Liver (tissue), 9 donors: ENCODE results near the gene UBXN7. TPM values are rescaled to one million over a fixed set of nuclear protein-coding genes. Genes with fewer than 3 reads are reported as not detected.
"Not testable (repeated sequence)": the region's sequence is repeated elsewhere in the genome, so short reads cannot be mapped to it uniquely, and the experiment has no call there.

ENCODE experiments used
- DNase-seq: peaks from one replicate; pipeline ENCODE4 v3.0.0-alpha.2; 2017; ENCODE audit warnings: low spot score
- H3K27ac ChIP-seq, 2 donors: one replicate each; pipeline ENCODE4 v1.7.0; 2013; ENCODE audit warnings: inconsistent platforms in 2 of 2, low read length in 2 of 2, control low read depth in 1 of 2, low read depth in 1 of 2, mild to moderate bottlenecking in 1 of 2
- H3K27me3 ChIP-seq, 4 donors: one replicate each; pipeline versions ENCODE4 v1.6.1 to v1.7.0; 2013; ENCODE audit warnings: low read length in 3 of 4, inconsistent platforms in 1 of 4, mild to moderate bottlenecking in 1 of 4, moderate library complexity in 1 of 4; ENCODE audit not compliant: control insufficient read depth in 4 of 4, insufficient read depth in 4 of 4
- H3K36me3 ChIP-seq, 4 donors: one replicate each; pipeline versions ENCODE4 v1.6.1 to v1.7.0; 2013; ENCODE audit warnings: low read length in 3 of 4, mild to moderate bottlenecking in 3 of 4, low read depth in 1 of 4, moderate library complexity in 1 of 4; ENCODE audit not compliant: control insufficient read depth in 4 of 4, insufficient read depth in 3 of 4
- H3K4me1 ChIP-seq, 4 donors: one replicate each; pipeline versions ENCODE4 v1.6.1 to v1.7.0; 2013; ENCODE audit warnings: low read length in 3 of 4, mild to moderate bottlenecking in 3 of 4, moderate library complexity in 1 of 4; ENCODE audit not compliant: control insufficient read depth in 4 of 4, insufficient read depth in 4 of 4
- H3K4me3 ChIP-seq, 3 donors: one replicate each; pipeline versions ENCODE4 v1.6.1 to v1.7.0; 2013; ENCODE audit warnings: low read length in 3 of 3, control low read depth in 1 of 3, low read depth in 1 of 3, mild to moderate bottlenecking in 1 of 3
- H3K9ac ChIP-seq, 2 donors: one replicate each; pipeline ENCODE4 v1.7.0; 2013; ENCODE audit warnings: low read length in 2 of 2, mild to moderate bottlenecking in 2 of 2, moderate library complexity in 2 of 2, control low read depth in 1 of 2, low read depth in 1 of 2
- H3K9me3 ChIP-seq, 4 donors: one replicate each; pipeline versions ENCODE4 v1.6.1 to v1.7.0; 2013; ENCODE audit warnings: low read length in 3 of 4; ENCODE audit not compliant: control insufficient read depth in 4 of 4
- ATF3 ChIP-seq: IDR thresholded peaks from 2 replicates; pipeline ENCODE4 v1.6.1; 2016; ENCODE audit warnings: antibody characterized with exemption
- CTCF ChIP-seq: fragments of 150-350 bp; IDR thresholded peaks from 2 replicates; pipeline ENCODE4 v1.5.1; 2017; ENCODE audit warnings: improper control_type of control experiment, low read depth, low read length; ENCODE audit not compliant: missing input control
- EGR1 ChIP-seq, 2 donors: IDR thresholded peaks; 2 replicates each; pipeline ENCODE4 v1.6.1; 2016 to 2018; ENCODE audit warnings: antibody characterized with exemption in 2 of 2, low read depth in 2 of 2
- FOXA1 ChIP-seq: IDR thresholded peaks from 2 replicates; pipeline ENCODE4 v1.6.1; 2016; ENCODE audit warnings: antibody characterized with exemption
- FOXA2 ChIP-seq: IDR thresholded peaks from 2 replicates; pipeline ENCODE4 v1.6.1; 2016; ENCODE audit warnings: antibody characterized with exemption
- GABPA ChIP-seq, 2 donors: IDR thresholded peaks in 1 of 2; conservative IDR thresholded peaks in 1 of 2; 2 replicates each; pipeline ENCODE4 v1.6.1; 2016; ENCODE audit warnings: antibody characterized with exemption in 2 of 2, mild to moderate bottlenecking in 1 of 2, moderate library complexity in 1 of 2
- HNF4A ChIP-seq, 2 donors: conservative IDR thresholded peaks; 2 replicates each; pipeline ENCODE4 v1.6.1; 2016; ENCODE audit warnings: antibody characterized with exemption in 2 of 2, mild to moderate bottlenecking in 2 of 2
- HNF4G ChIP-seq: IDR thresholded peaks from 2 replicates; pipeline ENCODE4 v1.6.1; 2016; ENCODE audit warnings: antibody characterized with exemption
- JUND ChIP-seq, 2 donors: IDR thresholded peaks; 2 replicates each; pipeline ENCODE4 v1.6.1; 2016; ENCODE audit warnings: antibody characterized with exemption in 2 of 2
- NR2F2 ChIP-seq: IDR thresholded peaks from 2 replicates; pipeline ENCODE4 v1.6.1; 2016; ENCODE audit warnings: antibody characterized with exemption
- RAD21 ChIP-seq, 2 donors: IDR thresholded peaks; 2 replicates each; pipeline ENCODE4 v1.6.1; 2016; ENCODE audit warnings: antibody characterized with exemption in 2 of 2, mild to moderate bottlenecking in 2 of 2
- SP1 ChIP-seq: IDR thresholded peaks from 2 replicates; pipeline ENCODE4 v1.6.1; 2018; ENCODE audit warnings: antibody characterized with exemption, mild to moderate bottlenecking
- TAF1 ChIP-seq: conservative IDR thresholded peaks from 2 replicates; pipeline ENCODE4 v1.6.1; 2016; ENCODE audit warnings: antibody characterized with exemption, mild to moderate bottlenecking
- YY1 ChIP-seq: IDR thresholded peaks from 2 replicates; pipeline ENCODE4 v1.6.1; 2016; ENCODE audit warnings: antibody characterized with exemption, mild to moderate bottlenecking
- ZBTB33 ChIP-seq: IDR thresholded peaks from 2 replicates; pipeline ENCODE4 v1.6.1; 2016; ENCODE audit warnings: antibody characterized with exemption
- WGBS: extraction: QIAGEN DNeasy Blood & Tissue Kit; methylation state at CpG from one replicate; pipeline ENCODE4 v1.1.7; 2013; 5-methylcytosine and 5-hydroxymethylcytosine counted together
- polyA plus RNA-seq, 2 donors: library from polyadenylated mRNA; stranded (reverse) in 1 of 2; unstranded in 1 of 2; fragments of 200-250 nt in 1 of 2; fragments of >200 nt in 1 of 2; fragmentation: Nextera tagmentation in 1 of 2; extraction: Ambion mirVana in 1 of 2; gene quantifications; one replicate each; pipeline versions ENCODE4 v1.2.1 to v1.2.3, GENCODE V29; 2013 to 2015
- total RNA-seq, 2 donors: library from RNA; depleted of rRNA; stranded (reverse); fragments of >200 nt; gene quantifications; one replicate each; pipeline ENCODE4 v1.2.3, GENCODE V29; 2014
- TF ChIP-seq, protein P1 (sequence below): IDR thresholded peaks from 2 replicates; pipeline ENCODE4 v1.6.1; 2016; ENCODE audit warnings: antibody characterized with exemption
- donor health status: healthy.
- donor health status: healthy.
- donor health status: healthy.
- donor health status: healthy.
- donor health status: healthy.

UBXN7 gene
- total and polyA plus RNA-seq, 4 donors = 2.9 to 15.5 (median 7.7) TPM

DNA sequence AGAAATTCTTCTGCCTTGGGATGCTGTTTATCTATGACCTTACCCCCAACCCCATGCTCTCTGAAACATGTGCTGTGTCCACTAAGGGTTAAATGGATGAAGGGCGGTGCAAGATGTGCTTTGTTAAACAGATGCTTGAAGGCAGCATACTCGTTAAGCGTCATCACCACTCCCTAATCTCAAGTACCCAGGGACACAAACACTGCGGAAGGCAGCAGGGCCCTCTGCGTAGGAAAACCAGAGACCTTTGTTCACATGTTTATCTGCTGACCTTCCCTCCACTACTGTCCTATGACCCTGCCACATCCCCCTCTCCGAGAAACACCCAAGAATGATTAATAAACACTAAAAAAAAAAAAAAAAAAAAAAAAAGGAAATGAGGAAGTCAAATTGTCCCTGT is 46.2 kb downstream of the UBXN7 start:
- TF ChIP-seq NR2F2 = peak; percentile 32
- not testable (repeated sequence) for H3K4me3 ChIP-seq, H3K27ac ChIP-seq, H3K27me3 ChIP-seq, H3K4me1 ChIP-seq, H3K9me3 ChIP-seq, DNase-seq, H3K9ac ChIP-seq
- WGBS = 81% methylated on average over 6 of the region's 6 CpGs
- peaks cover 2 to 15% (median 10%) of the 10 kb centered on the region in 4 donors for H3K36me3 ChIP-seq

- not testable (repeated sequence) for H3K4me1 ChIP-seq, H3K27ac ChIP-seq, H3K9me3 ChIP-seq, H3K27me3 ChIP-seq, H3K4me3 ChIP-seq, DNase-seq, H3K9ac ChIP-seq, H3K36me3 ChIP-seq
- 98% methylated on average over 25 of the region's 25 CpGs for WGBS
Observed at GRCh38 chr3:196385446-196385845, 46.8 kb downstream of the UBXN7 start.

GRCh38 chr3:196378146-196378841 is 53.9 kb downstream of the UBXN7 start:
- H3K4me1 ChIP-seq = no peaks in the 10 kb centered on the region
- no peak overlapping the region for H3K9ac ChIP-seq
- no peaks in the 10 kb centered on the region for H3K27me3 ChIP-seq
- no peak for TF ChIP-seq ZBTB33
- no peak for TF ChIP-seq ATF3
- TF ChIP-seq FOXA2 = no peak
- no peak for TF ChIP-seq RAD21 (IDR thresholded peaks at IDR 0.05)
- H3K27ac ChIP-seq = no peak overlapping the region
- no peak for DNase-seq
- no peaks in the 10 kb centered on the region for H3K9me3 ChIP-seq
- 81% methylated on average over 3 of the region's 3 CpGs for whole genome bisulfite sequencing
- no peak overlapping the region for H3K4me3 ChIP-seq
- peaks cover 0 to 2% (median 0%) of the 10 kb centered on the region in 4 donors for H3K36me3 ChIP-seq

- Histone ChIP-seq H3K27me3 (no peaks in the 10 kb centered on the region), H3K36me3 (peaks cover 0 to 2% (median 0%) of the 10 kb centered on the region in 4 donors), H3K9me3 (no peaks in the 10 kb centered on the region), H3K9ac (no peak overlapping the region), H3K27ac (no peak overlapping the region), H3K4me3 (no peak overlapping the region), H3K4me1 (no peaks in the 10 kb centered on the region)
- DNase-seq = no peak
- 95% methylated on average over 5 of the region's 5 CpGs for WGBS
- TF ChIP-seq TAF1 (no peak), FOXA1 (no peak), HNF4A (conservative IDR thresholded peaks at IDR 0.05) (no peak), CTCF (no peak), ZBTB33 (no peak), SP1 (no peak), GABPA (IDR thresholded peaks at IDR 0.05 in 1 of 2, conservative IDR thresholded peaks at IDR 0.05 in 1 of 2) (no peak), JUND (IDR thresholded peaks at IDR 0.05) (no peak), NR2F2 (no peak), ATF3 (no peak), YY1 (no peak), HNF4G (no peak), FOXA2 (no peak), RAD21 (IDR thresholded peaks at IDR 0.05) (no peak), EGR1 (IDR thresholded peaks at IDR 0.05; ENCODE audit: low read depth in 2 of 2) (no peak)
- TF ChIP-seq, protein P1, sequence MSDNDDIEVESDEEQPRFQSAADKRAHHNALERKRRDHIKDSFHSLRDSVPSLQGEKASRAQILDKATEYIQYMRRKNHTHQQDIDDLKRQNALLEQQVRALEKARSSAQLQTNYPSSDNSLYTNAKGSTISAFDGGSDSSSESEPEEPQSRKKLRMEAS = no peak
Observed at GRCh38 chr3:196377321-196377720, 54.9 kb downstream of the UBXN7 start.
